Measurements from ENCODE around the gene BIN1. TPM values are rescaled to one million over a fixed set of nuclear protein-coding genes. Genes with fewer than 3 reads are reported as not detected.

BIN1 gene
- total and polyA plus RNA-seq, 2 experiments from 2014 or later: 23.9 to 33.0 TPM

DNA sequence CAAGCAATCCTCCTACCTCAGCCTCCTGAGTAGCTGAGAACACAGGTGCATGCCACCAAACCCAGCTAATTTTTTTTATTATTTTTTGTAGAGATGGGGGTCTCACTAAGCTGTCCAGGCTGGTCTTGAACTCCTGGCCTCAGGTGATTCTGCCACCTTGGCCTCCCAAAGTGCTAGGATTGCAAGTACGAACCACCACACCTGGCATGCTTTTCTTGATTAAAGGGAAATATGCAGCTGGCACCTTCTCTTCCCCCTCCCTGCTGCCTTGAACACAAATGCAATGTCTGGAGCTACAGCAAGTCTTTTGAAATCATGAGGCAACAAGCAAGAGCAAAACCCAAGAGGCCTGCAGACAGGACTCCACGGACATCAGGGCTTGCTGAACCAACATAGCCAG is 26.8 kb upstream of the BIN1 start:
- Histone ChIP-seq H3K9me3 (ENCODE audit: low read depth) (no peaks in the 10 kb centered on the region), H3K4me3 (no peak overlapping the region), H3K4me1 (ENCODE audit: insufficient read depth) (no peaks in the 10 kb centered on the region), H3K27me3 (replicated peaks; ENCODE audit: insufficient read depth) (no peaks in the 10 kb centered on the region), H3K9ac (no peak overlapping the region), H3K79me2 (ENCODE audit: insufficient read depth) (no peaks in the 10 kb centered on the region), H3F3A (ENCODE audit: insufficient read depth) (no peaks in the 10 kb centered on the region), H4K20me1 (ENCODE audit: insufficient read depth) (no peaks in the 10 kb centered on the region), H3K4me2 (ENCODE audit: unreplicated experiment) (no peak overlapping the region), H2AFZ (no peak overlapping the region), H3K36me3 (ENCODE audit: low read depth) (no peaks in the 10 kb centered on the region), H3K9me2 (ENCODE audit: insufficient read depth) (no peaks in the 10 kb centered on the region), H3K27ac (no peak overlapping the region)
- no peak for DNase-seq
- in situ Hi-C loops (cut with MboI): no loop called here
- TF ChIP-seq EZH2phosphoT487 (IDR thresholded peaks at IDR 0.05; ENCODE audit: insufficient read depth, low read depth): no peak
- no peak for TF ChIP-seq EZH2 (IDR thresholded peaks at IDR 0.05; ENCODE audit: insufficient read depth, poor library complexity, severe bottlenecking)
- 87 to 96% methylated on average over 2 of the region's 2 CpGs for WGBS, 2 experiments (ENCODE audit: low coverage in 1 of 2, low lambda C conversion rate in 2 of 2, missing lambda C conversion rate in 2 of 2)

DNA sequence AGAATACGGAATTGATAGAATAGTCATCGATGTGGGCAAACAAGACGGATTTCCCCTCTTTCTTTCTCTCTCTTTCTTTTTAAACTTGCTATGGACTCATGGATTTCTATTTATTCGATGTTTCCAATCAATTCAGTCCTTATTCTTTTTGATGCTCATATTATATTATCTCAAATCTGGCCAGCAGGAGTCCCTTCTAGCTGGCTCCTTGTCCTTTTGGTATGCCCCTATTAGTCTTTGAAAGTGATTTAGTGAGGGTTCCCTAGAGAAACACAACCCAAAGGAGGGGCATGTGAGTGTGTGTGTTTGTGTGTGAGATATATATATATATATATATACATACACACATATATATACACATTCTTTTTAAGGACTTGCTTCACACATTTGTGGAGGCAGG is 23.5 kb upstream of the BIN1 start:
- no peaks in the 10 kb centered on the region for H3K4me1 ChIP-seq (ENCODE audit: insufficient read depth)
- TF ChIP-seq EZH2phosphoT487 (IDR thresholded peaks at IDR 0.05; ENCODE audit: insufficient read depth, low read depth) (no peak), EZH2 (IDR thresholded peaks at IDR 0.05; ENCODE audit: insufficient read depth, poor library complexity, severe bottlenecking) (no peak)
- 87 to 89% methylated on average over 4 of the region's 4 CpGs for WGBS, 2 experiments (ENCODE audit: low coverage in 1 of 2, low lambda C conversion rate in 2 of 2, missing lambda C conversion rate in 2 of 2)
- no peaks in the 10 kb centered on the region for H3K36me3 ChIP-seq (ENCODE audit: low read depth)
- H3K27me3 ChIP-seq (replicated peaks; ENCODE audit: insufficient read depth): no peaks in the 10 kb centered on the region
- no peak overlapping the region for H2AFZ ChIP-seq
- no peak overlapping the region for H3K27ac ChIP-seq
- no peaks in the 10 kb centered on the region for H3K9me2 ChIP-seq (ENCODE audit: insufficient read depth)
- DNase-seq: no peak
- in situ Hi-C loops (cut with MboI): no loop called here
- H3K4me2 ChIP-seq (ENCODE audit: unreplicated experiment): no peak overlapping the region
- H3K79me2 ChIP-seq (ENCODE audit: insufficient read depth): no peaks in the 10 kb centered on the region
- H4K20me1 ChIP-seq (ENCODE audit: insufficient read depth): no peaks in the 10 kb centered on the region
- no peak overlapping the region for H3K9ac ChIP-seq
- no peak overlapping the region for H3K4me3 ChIP-seq
- H3K9me3 ChIP-seq (ENCODE audit: low read depth): no peaks in the 10 kb centered on the region
- H3F3A ChIP-seq (ENCODE audit: insufficient read depth): no peaks in the 10 kb centered on the region

- H3K4me1 ChIP-seq (ENCODE audit: insufficient read depth): no peaks in the 10 kb centered on the region
- no peaks in the 10 kb centered on the region for H3K36me3 ChIP-seq (ENCODE audit: low read depth)
- 84 to 87% methylated on average over 11 of the region's 11 CpGs for WGBS, 2 experiments (ENCODE audit: low coverage in 1 of 2, low lambda C conversion rate in 2 of 2, missing lambda C conversion rate in 2 of 2)
- no peak overlapping the region for H2AFZ ChIP-seq
- H3K79me2 ChIP-seq (ENCODE audit: insufficient read depth): no peaks in the 10 kb centered on the region
- in situ Hi-C loops (cut with MboI): no loop called here
- no peak for TF ChIP-seq EZH2phosphoT487 (IDR thresholded peaks at IDR 0.05; ENCODE audit: insufficient read depth, low read depth)
- TF ChIP-seq EZH2 (IDR thresholded peaks at IDR 0.05; ENCODE audit: insufficient read depth, poor library complexity, severe bottlenecking): no peak
- no peaks in the 10 kb centered on the region for H3K9me2 ChIP-seq (ENCODE audit: insufficient read depth)
- H4K20me1 ChIP-seq (ENCODE audit: insufficient read depth): no peaks in the 10 kb centered on the region
- no peak for DNase-seq
- no peak overlapping the region for H3K4me2 ChIP-seq (ENCODE audit: unreplicated experiment)
- no peaks in the 10 kb centered on the region for H3K9me3 ChIP-seq (ENCODE audit: low read depth)
- H3F3A ChIP-seq (ENCODE audit: insufficient read depth): no peaks in the 10 kb centered on the region
- no peak overlapping the region for H3K27ac ChIP-seq
- H3K27me3 ChIP-seq (replicated peaks; ENCODE audit: insufficient read depth): no peaks in the 10 kb centered on the region
- no peak overlapping the region for H3K4me3 ChIP-seq
- no peak overlapping the region for H3K9ac ChIP-seq
Measured at GRCh38 chr2:127129937-127130336, 23.0 kb upstream of the BIN1 start.

GRCh38 chr2:127128445-127128904 is 21.5 kb upstream of the BIN1 start:
- Histone ChIP-seq H3K27me3 (replicated peaks; ENCODE audit: insufficient read depth) (no peaks in the 10 kb centered on the region), H3K4me3 (no peak overlapping the region), H3F3A (ENCODE audit: insufficient read depth) (no peaks in the 10 kb centered on the region), H3K4me1 (ENCODE audit: insufficient read depth) (no peaks in the 10 kb centered on the region), H4K20me1 (ENCODE audit: insufficient read depth) (no peaks in the 10 kb centered on the region), H3K79me2 (ENCODE audit: insufficient read depth) (no peaks in the 10 kb centered on the region), H3K9ac (no peak overlapping the region), H2AFZ (no peak overlapping the region), H3K9me3 (ENCODE audit: low read depth) (no peaks in the 10 kb centered on the region), H3K9me2 (ENCODE audit: insufficient read depth) (no peaks in the 10 kb centered on the region), H3K4me2 (ENCODE audit: unreplicated experiment) (no peak overlapping the region), H3K27ac (no peak overlapping the region), H3K36me3 (ENCODE audit: low read depth) (no peaks in the 10 kb centered on the region)
- in situ Hi-C loops (cut with MboI): no loop called here
- no peak for TF ChIP-seq EZH2phosphoT487 (IDR thresholded peaks at IDR 0.05; ENCODE audit: insufficient read depth, low read depth)
- no peak for TF ChIP-seq EZH2 (IDR thresholded peaks at IDR 0.05; ENCODE audit: insufficient read depth, poor library complexity, severe bottlenecking)
- DNase-seq: no peak
- 41 to 50% methylated on average over 8 of the region's 8 CpGs for WGBS, 2 experiments (ENCODE audit: low coverage in 1 of 2, low lambda C conversion rate in 2 of 2, missing lambda C conversion rate in 2 of 2)

GRCh38 chr2:127125821-127126220 is 18.9 kb upstream of the BIN1 start:
- Histone ChIP-seq H3K36me3 (ENCODE audit: low read depth) (no peaks in the 10 kb centered on the region), H2AFZ (no peak overlapping the region), H3K79me2 (ENCODE audit: insufficient read depth) (no peaks in the 10 kb centered on the region), H3K4me3 (no peak overlapping the region), H3K4me2 (ENCODE audit: unreplicated experiment) (no peak overlapping the region), H4K20me1 (ENCODE audit: insufficient read depth) (no peaks in the 10 kb centered on the region), H3K9ac (no peak overlapping the region), H3K27me3 (replicated peaks; ENCODE audit: insufficient read depth) (no peaks in the 10 kb centered on the region), H3K9me2 (ENCODE audit: insufficient read depth) (no peaks in the 10 kb centered on the region), H3K9me3 (ENCODE audit: low read depth) (no peaks in the 10 kb centered on the region), H3K27ac (no peak overlapping the region), H3F3A (ENCODE audit: insufficient read depth) (peaks cover 17% of the 10 kb centered on the region), H3K4me1 (ENCODE audit: insufficient read depth) (peaks cover 15% of the 10 kb centered on the region)
- in situ Hi-C loops (cut with MboI): no loop called here
- TF ChIP-seq EZH2phosphoT487 (IDR thresholded peaks at IDR 0.05; ENCODE audit: insufficient read depth, low read depth) (no peak), EZH2 (IDR thresholded peaks at IDR 0.05; ENCODE audit: insufficient read depth, poor library complexity, severe bottlenecking) (no peak)
- no peak for DNase-seq
- WGBS, 2 experiments (ENCODE audit: low coverage in 1 of 2, low lambda C conversion rate in 2 of 2, missing lambda C conversion rate in 2 of 2): 81 to 88% methylated on average over 1 of the region's 1 CpG
